Body of pancreas (tissue), 4 donors: ENCODE measurements around the gene KLLN. TPM values are rescaled to one million over a fixed set of nuclear protein-coding genes. Genes with fewer than 3 reads are reported as not detected.

Source experiments
- ATAC-seq: fragments of 150-250 bp; one replicate; pipeline ENCODE4 v1.9.1; 2016
- DNase-seq, 4 donors: peaks; one replicate each; pipeline ENCODE4 v3.0.0-alpha.2; 2019
- H3K27ac ChIP-seq, 4 donors: fragments of 200-600 bp; sonication (generic); 1 replicate in 3 of 4; 2 replicates in 1 of 4; pipeline versions ENCODE4 v1.5.1 to v1.6.1; 2016 to 2019; ENCODE audit warnings: mild to moderate bottlenecking in 1 of 4, mixed read lengths in 1 of 4, moderate library complexity in 1 of 4
- H3K27me3 ChIP-seq, 2 donors: fragments of 200-600 bp; sonication (generic); one replicate each; pipeline ENCODE4 v1.6.0; 2016; ENCODE audit warnings: mild to moderate bottlenecking in 1 of 2
- H3K36me3 ChIP-seq, 2 donors: fragments of 200-600 bp; sonication (generic); replicated peaks in 1 of 2; 2 replicates each; pipeline ENCODE4 v1.5.1; 2016; ENCODE audit warnings: low read depth in 2 of 2; ENCODE audit not compliant: insufficient read depth in 1 of 2
- H3K4me1 ChIP-seq: fragments of 200-600 bp; sonication (generic); one replicate; pipeline ENCODE4 v1.6.0; 2016
- H3K4me3 ChIP-seq, 2 donors: fragments of 200-600 bp; sonication (generic); 1 replicate in 1 of 2; 2 replicates in 1 of 2; pipeline ENCODE4 v1.5.1; 2016 to 2019
- H3K9me3 ChIP-seq, 3 donors: fragments of 200-600 bp; sonication (generic); 1 replicate in 2 of 3; 2 replicates in 1 of 3; pipeline ENCODE4 v1.5.1; 2016
- CTCF ChIP-seq, 7 experiments: fragments of 450-650 bp in 4 of 7; fragments of 200-600 bp in 3 of 7; sonication (generic) in 3 of 7; IDR thresholded peaks; one replicate each; pipeline ENCODE4 v1.5.1; 2016 to 2019; ENCODE audit warnings: antibody characterized with exemption in 7 of 7
- POLR2A ChIP-seq, 3 donors: fragments of 450-650 bp; IDR thresholded peaks; one replicate each; pipeline ENCODE4 v1.6.1; 2016; ENCODE audit warnings: antibody characterized with exemption in 3 of 3, mild to moderate bottlenecking in 2 of 3
- WGBS, 2 donors: methylation state at CpG; one replicate each; pipeline ENCODE4 v1.1.5; 2017; 5-methylcytosine and 5-hydroxymethylcytosine counted together
- intact Hi-C: fragments of 100-400 bp; cut with DNase I; formaldehyde crosslinking; loops from one replicate; pipeline ENCODE4 v1.15.1; 2023
- total RNA-seq, 2 donors: library from RNA; depleted of rRNA; stranded (reverse); fragments of >200 nt; gene quantifications; one replicate each; pipeline ENCODE4 v1.1.0, GENCODE V29; 2016

The KLLN gene
- total RNA-seq, 2 donors from 2014 or later = 0.78 to 0.99 TPM

GRCh38 chr10:87880336-87880735 lies 17.0 kb upstream of the KLLN start:
- TF ChIP-seq CTCF (IDR thresholded peaks at IDR 0.05) (no peak), POLR2A (IDR thresholded peaks at IDR 0.05) (no peak)
- H3K36me3 ChIP-seq = no peaks in the 10 kb centered on the region
- H3K27me3 ChIP-seq = no peaks in the 10 kb centered on the region
- peaks cover 40% of the 10 kb centered on the region for H3K4me1 ChIP-seq
- H3K9me3 ChIP-seq = no peaks in the 10 kb centered on the region
- no peak overlapping the region for H3K4me3 ChIP-seq
- H3K27ac ChIP-seq = no peak overlapping the region
- intact Hi-C loops = loop anchor here (10.0 kb wide), 1 partner anchor 64 kb away; no protein-coding TSS in a partner anchor
- DNase-seq = no peak
- ATAC-seq = no peak

GRCh38 chr10:87878664-87879459 lies 15.5 kb upstream of the KLLN start:
- ATAC-seq (peak; percentile 33), DNase-seq (no peak)
- Histone ChIP-seq H3K9me3 (no peaks in the 10 kb centered on the region), H3K4me3 (no peak overlapping the region), H3K36me3 (no peaks in the 10 kb centered on the region), H3K27me3 (no peaks in the 10 kb centered on the region), H3K4me1 (peaks cover 55% of the 10 kb centered on the region), H3K27ac (no peak overlapping the region)
- intact Hi-C loops = no loop called here
- 59 to 62% methylated on average over 9 of the region's 9 CpGs for WGBS, 2 donors
- no peak for TF ChIP-seq CTCF (IDR thresholded peaks at IDR 0.05)
- no peak for TF ChIP-seq POLR2A (IDR thresholded peaks at IDR 0.05)

GRCh38 chr10:87875929-87876571 lies 12.7 kb upstream of the KLLN start:
- Histone ChIP-seq H3K36me3 (no peaks in the 10 kb centered on the region), H3K27me3 (no peaks in the 10 kb centered on the region), H3K4me3 (no peak overlapping the region), H3K9me3 (no peaks in the 10 kb centered on the region), H3K4me1 (peaks cover 49% of the 10 kb centered on the region), H3K27ac (peak overlapping the region in 1 of 4 donors; percentile 28)
- intact Hi-C loops = no loop called here
- ATAC-seq (no peak), DNase-seq (no peak)
- 13 to 14% methylated on average over 4 of the region's 4 CpGs for WGBS, 2 donors
- no peak for TF ChIP-seq POLR2A (IDR thresholded peaks at IDR 0.05)
- TF ChIP-seq CTCF (IDR thresholded peaks at IDR 0.05) = no peak

- H3K4me3 ChIP-seq = no peak overlapping the region
- H3K4me1 ChIP-seq = peaks cover 61% of the 10 kb centered on the region
- no peaks in the 10 kb centered on the region for H3K9me3 ChIP-seq
- H3K27ac ChIP-seq = no peak overlapping the region
- no peaks in the 10 kb centered on the region for H3K27me3 ChIP-seq
- ATAC-seq = no peak
- TF ChIP-seq CTCF (IDR thresholded peaks at IDR 0.05) = no peak
- no peak for TF ChIP-seq POLR2A (IDR thresholded peaks at IDR 0.05)
- no peaks in the 10 kb centered on the region for H3K36me3 ChIP-seq
- 82 to 87% methylated on average over 2 of the region's 2 CpGs for WGBS, 2 donors
- DNase-seq = no peak
- intact Hi-C loops = no loop called here
These were observed 10.3 kb upstream of the KLLN start for GRCh38 chr10:87873656-87874055.
